A549 (cell line): Measurements from ENCODE around the gene FLACC1.

Experiments
- CTCF ChIP-seq: fragments of >200 bp; sonication (Bioruptor Twin); formaldehyde crosslinking; IDR thresholded peaks from 3 replicates; pipeline ENCODE4 v1.5.1; 2016
- EHMT2 ChIP-seq: fragments of 200-600 bp; sonication (generic); IDR thresholded peaks from 2 replicates; pipeline ENCODE4 v1.6.1; 2016; ENCODE audit warnings: antibody characterized with exemption, low read depth, mild to moderate bottlenecking, moderate library complexity
- POLR2A ChIP-seq: IDR thresholded peaks from 2 replicates; pipeline ENCODE4 v1.6.1; 2012; ENCODE audit warnings: mild to moderate bottlenecking, low read length
- SMC3 ChIP-seq: fragments of >200 bp; sonication (Bioruptor Twin); formaldehyde crosslinking; IDR thresholded peaks from 3 replicates; pipeline ENCODE4 v1.6.1; 2018; ENCODE audit warnings: inconsistent platforms

DNA sequence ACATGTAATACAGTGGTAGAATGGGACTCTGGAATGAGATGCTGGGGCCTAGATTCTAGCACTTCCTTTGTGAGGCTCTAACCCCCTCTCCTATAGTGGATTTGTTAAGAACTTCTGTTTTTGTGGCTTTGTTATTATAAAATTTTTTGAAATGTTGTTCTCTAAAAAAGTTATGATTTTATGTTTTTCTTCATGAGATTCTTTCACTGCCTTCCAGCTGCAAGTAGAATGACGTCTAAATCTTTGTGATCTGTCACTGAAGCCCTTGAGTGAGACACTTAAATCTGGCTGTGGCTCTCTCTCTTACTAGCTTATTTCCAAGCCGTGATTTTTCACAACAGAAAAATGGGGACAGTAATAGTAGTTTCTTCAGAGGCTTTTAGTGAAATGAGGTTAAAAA lies 95.2 kb downstream of the FLACC1 start:
- TF ChIP-seq CTCF (no peak), SMC3 (no peak), POLR2A (no peak), EHMT2 (no peak)
